Loucy (cell line): Measurements from ENCODE around the gene SPATA13.

ENCODE experiments used
- EZH2phosphoT487 ChIP-seq: fragments of 200-600 bp; IDR thresholded peaks from 2 replicates; pipeline ENCODE4 v1.6.1; 2018; ENCODE audit warnings: antibody characterized with exemption, mild to moderate bottlenecking, moderate library complexity, borderline replicate concordance
- TF ChIP-seq, protein P1 (sequence below): fragments of 200-600 bp; sonication (generic); conservative IDR thresholded peaks from 2 replicates; pipeline ENCODE4 v1.5.1; 2014; ENCODE audit warnings: mild to moderate bottlenecking, antibody characterized with exemption, low read length

DNA sequence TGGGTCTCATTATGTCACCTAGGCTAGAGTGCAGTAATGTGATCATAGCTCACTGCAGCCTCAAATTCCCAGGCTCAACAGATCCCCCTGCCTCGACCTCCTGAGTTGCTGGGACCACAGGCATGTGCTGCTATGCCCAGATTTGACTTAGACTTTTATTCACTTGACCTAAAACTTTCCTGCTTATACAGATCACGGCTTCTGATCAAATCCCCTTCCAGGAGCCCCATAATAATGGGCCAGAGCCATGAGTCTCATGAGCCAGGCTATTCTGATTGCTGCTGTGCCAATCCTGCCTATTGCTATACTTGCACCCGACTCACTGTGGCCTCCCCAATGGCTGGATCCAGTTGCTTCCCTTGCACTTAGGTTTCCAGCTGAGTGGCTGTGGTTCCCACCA lies 190.9 kb downstream of the SPATA13 start:
- TF ChIP-seq, protein P1, sequence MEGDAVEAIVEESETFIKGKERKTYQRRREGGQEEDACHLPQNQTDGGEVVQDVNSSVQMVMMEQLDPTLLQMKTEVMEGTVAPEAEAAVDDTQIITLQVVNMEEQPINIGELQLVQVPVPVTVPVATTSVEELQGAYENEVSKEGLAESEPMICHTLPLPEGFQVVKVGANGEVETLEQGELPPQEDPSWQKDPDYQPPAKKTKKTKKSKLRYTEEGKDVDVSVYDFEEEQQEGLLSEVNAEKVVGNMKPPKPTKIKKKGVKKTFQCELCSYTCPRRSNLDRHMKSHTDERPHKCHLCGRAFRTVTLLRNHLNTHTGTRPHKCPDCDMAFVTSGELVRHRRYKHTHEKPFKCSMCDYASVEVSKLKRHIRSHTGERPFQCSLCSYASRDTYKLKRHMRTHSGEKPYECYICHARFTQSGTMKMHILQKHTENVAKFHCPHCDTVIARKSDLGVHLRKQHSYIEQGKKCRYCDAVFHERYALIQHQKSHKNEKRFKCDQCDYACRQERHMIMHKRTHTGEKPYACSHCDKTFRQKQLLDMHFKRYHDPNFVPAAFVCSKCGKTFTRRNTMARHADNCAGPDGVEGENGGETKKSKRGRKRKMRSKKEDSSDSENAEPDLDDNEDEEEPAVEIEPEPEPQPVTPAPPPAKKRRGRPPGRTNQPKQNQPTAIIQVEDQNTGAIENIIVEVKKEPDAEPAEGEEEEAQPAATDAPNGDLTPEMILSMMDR, result no peak
- no peak for TF ChIP-seq EZH2phosphoT487
